Measurements from ENCODE around the gene ARHGAP15. TPM values are rescaled to one million over a fixed set of nuclear protein-coding genes. Genes with fewer than 3 reads are reported as not detected.
A peak's percentile ranks its signal among the peaks of the same experiment; 100 is the strongest.

ARHGAP15 gene
- total and polyA plus RNA-seq, 2 experiments from 2014 or later, result not detected

- peak overlapping the region; percentile 80 for H3K4me2 ChIP-seq (ENCODE audit: unreplicated experiment)
- H3K9me3 ChIP-seq (ENCODE audit: low read depth), result no peaks in the 10 kb centered on the region
- no peaks in the 10 kb centered on the region for H3K79me2 ChIP-seq (ENCODE audit: insufficient read depth)
- H3K4me3 ChIP-seq, result peak overlapping the region; percentile 56
- H2AFZ ChIP-seq, result peak overlapping the region; percentile 62
- no peaks in the 10 kb centered on the region for H3F3A ChIP-seq (ENCODE audit: insufficient read depth)
- H4K20me1 ChIP-seq (ENCODE audit: insufficient read depth), result no peaks in the 10 kb centered on the region
- TF ChIP-seq EZH2phosphoT487 (IDR thresholded peaks at IDR 0.05; ENCODE audit: insufficient read depth, low read depth), result no peak
- no peak for TF ChIP-seq EZH2 (IDR thresholded peaks at IDR 0.05; ENCODE audit: insufficient read depth, poor library complexity, severe bottlenecking)
- no peaks in the 10 kb centered on the region for H3K9me2 ChIP-seq (ENCODE audit: insufficient read depth)
- DNase-seq, result peak; percentile 47
- no peaks in the 10 kb centered on the region for H3K27me3 ChIP-seq (replicated peaks; ENCODE audit: insufficient read depth)
- no peak overlapping the region for H3K9ac ChIP-seq
- no peak overlapping the region for H3K27ac ChIP-seq
- no peaks in the 10 kb centered on the region for H3K36me3 ChIP-seq (ENCODE audit: low read depth)
- H3K4me1 ChIP-seq (ENCODE audit: insufficient read depth), result peaks cover 13% of the 10 kb centered on the region
- in situ Hi-C loops (cut with MboI), result no loop called here
- WGBS, 2 experiments (ENCODE audit: low coverage in 1 of 2, low lambda C conversion rate in 2 of 2, missing lambda C conversion rate in 2 of 2), result 3 to 4% methylated on average over 5 of the region's 5 CpGs
These were observed 453.0 kb downstream of the ARHGAP15 start for GRCh38 chr2:143582046-143582747.

GRCh38 chr2:143584936-143585335 is 455.7 kb downstream of the ARHGAP15 start:
- H3K36me3 ChIP-seq (ENCODE audit: low read depth), result no peaks in the 10 kb centered on the region
- no peaks in the 10 kb centered on the region for H3K9me3 ChIP-seq (ENCODE audit: low read depth)
- H3K4me3 ChIP-seq, result no peak overlapping the region
- H4K20me1 ChIP-seq (ENCODE audit: insufficient read depth), result no peaks in the 10 kb centered on the region
- DNase-seq, result no peak
- 36 to 42% methylated on average over 4 of the region's 4 CpGs for WGBS, 2 experiments (ENCODE audit: low coverage in 1 of 2, low lambda C conversion rate in 2 of 2, missing lambda C conversion rate in 2 of 2)
- H3F3A ChIP-seq (ENCODE audit: insufficient read depth), result no peaks in the 10 kb centered on the region
- no peaks in the 10 kb centered on the region for H3K79me2 ChIP-seq (ENCODE audit: insufficient read depth)
- H3K27me3 ChIP-seq (replicated peaks; ENCODE audit: insufficient read depth), result no peaks in the 10 kb centered on the region
- H3K27ac ChIP-seq, result no peak overlapping the region
- peaks cover 13% of the 10 kb centered on the region for H3K4me1 ChIP-seq (ENCODE audit: insufficient read depth)
- no peak for TF ChIP-seq EZH2phosphoT487 (IDR thresholded peaks at IDR 0.05; ENCODE audit: insufficient read depth, low read depth)
- TF ChIP-seq EZH2 (IDR thresholded peaks at IDR 0.05; ENCODE audit: insufficient read depth, poor library complexity, severe bottlenecking), result no peak
- no peak overlapping the region for H3K9ac ChIP-seq
- no peak overlapping the region for H3K4me2 ChIP-seq (ENCODE audit: unreplicated experiment)
- H2AFZ ChIP-seq, result no peak overlapping the region
- in situ Hi-C loops (cut with MboI), result no loop called here
- H3K9me2 ChIP-seq (ENCODE audit: insufficient read depth), result no peaks in the 10 kb centered on the region

GRCh38 chr2:143586119-143586518 is 456.9 kb downstream of the ARHGAP15 start:
- no peaks in the 10 kb centered on the region for H3K9me3 ChIP-seq (ENCODE audit: low read depth)
- peaks cover 13% of the 10 kb centered on the region for H3K4me1 ChIP-seq (ENCODE audit: insufficient read depth)
- no peaks in the 10 kb centered on the region for H3K79me2 ChIP-seq (ENCODE audit: insufficient read depth)
- in situ Hi-C loops (cut with MboI), result no loop called here
- no peak overlapping the region for H3K4me3 ChIP-seq
- no peaks in the 10 kb centered on the region for H3K36me3 ChIP-seq (ENCODE audit: low read depth)
- no peak overlapping the region for H3K4me2 ChIP-seq (ENCODE audit: unreplicated experiment)
- H3K9ac ChIP-seq, result no peak overlapping the region
- TF ChIP-seq EZH2phosphoT487 (IDR thresholded peaks at IDR 0.05; ENCODE audit: insufficient read depth, low read depth) (no peak), EZH2 (IDR thresholded peaks at IDR 0.05; ENCODE audit: insufficient read depth, poor library complexity, severe bottlenecking) (no peak)
- no peak overlapping the region for H2AFZ ChIP-seq
- no peaks in the 10 kb centered on the region for H4K20me1 ChIP-seq (ENCODE audit: insufficient read depth)
- H3F3A ChIP-seq (ENCODE audit: insufficient read depth), result no peaks in the 10 kb centered on the region
- no peaks in the 10 kb centered on the region for H3K9me2 ChIP-seq (ENCODE audit: insufficient read depth)
- no peak overlapping the region for H3K27ac ChIP-seq
- DNase-seq, result no peak
- H3K27me3 ChIP-seq (replicated peaks; ENCODE audit: insufficient read depth), result no peaks in the 10 kb centered on the region

- Histone ChIP-seq H4K20me1 (ENCODE audit: insufficient read depth) (no peaks in the 10 kb centered on the region), H3K9me3 (ENCODE audit: low read depth) (no peaks in the 10 kb centered on the region), H3K4me2 (ENCODE audit: unreplicated experiment) (no peak overlapping the region), H3K27ac (no peak overlapping the region), H3K36me3 (ENCODE audit: low read depth) (no peaks in the 10 kb centered on the region), H3K9ac (no peak overlapping the region), H3K9me2 (ENCODE audit: insufficient read depth) (no peaks in the 10 kb centered on the region), H3K79me2 (ENCODE audit: insufficient read depth) (no peaks in the 10 kb centered on the region), H3K4me1 (ENCODE audit: insufficient read depth) (no peaks in the 10 kb centered on the region), H3K27me3 (replicated peaks; ENCODE audit: insufficient read depth) (no peaks in the 10 kb centered on the region), H3F3A (ENCODE audit: insufficient read depth) (no peaks in the 10 kb centered on the region), H2AFZ (no peak overlapping the region), H3K4me3 (no peak overlapping the region)
- no peak for DNase-seq
- in situ Hi-C loops (cut with MboI), result no loop called here
- TF ChIP-seq EZH2 (IDR thresholded peaks at IDR 0.05; ENCODE audit: insufficient read depth, poor library complexity, severe bottlenecking) (no peak), EZH2phosphoT487 (IDR thresholded peaks at IDR 0.05; ENCODE audit: insufficient read depth, low read depth) (no peak)
These were observed 459.5 kb downstream of the ARHGAP15 start for GRCh38 chr2:143588746-143589145.

GRCh38 chr2:143594161-143594560 is 464.9 kb downstream of the ARHGAP15 start:
- H3K9me2 ChIP-seq (ENCODE audit: insufficient read depth), result no peaks in the 10 kb centered on the region
- no peaks in the 10 kb centered on the region for H3F3A ChIP-seq (ENCODE audit: insufficient read depth)
- no peak overlapping the region for H3K4me2 ChIP-seq (ENCODE audit: unreplicated experiment)
- in situ Hi-C loops (cut with MboI), result no loop called here
- TF ChIP-seq EZH2phosphoT487 (IDR thresholded peaks at IDR 0.05; ENCODE audit: insufficient read depth, low read depth) (no peak), EZH2 (IDR thresholded peaks at IDR 0.05; ENCODE audit: insufficient read depth, poor library complexity, severe bottlenecking) (no peak)
- H3K36me3 ChIP-seq (ENCODE audit: low read depth), result no peaks in the 10 kb centered on the region
- no peak overlapping the region for H3K27ac ChIP-seq
- no peak overlapping the region for H3K9ac ChIP-seq
- H3K79me2 ChIP-seq (ENCODE audit: insufficient read depth), result no peaks in the 10 kb centered on the region
- WGBS, 2 experiments (ENCODE audit: low coverage in 1 of 2, low lambda C conversion rate in 2 of 2, missing lambda C conversion rate in 2 of 2), result 68 to 74% methylated on average over 7 of the region's 7 CpGs
- H3K9me3 ChIP-seq (ENCODE audit: low read depth), result no peaks in the 10 kb centered on the region
- H4K20me1 ChIP-seq (ENCODE audit: insufficient read depth), result no peaks in the 10 kb centered on the region
- H3K4me1 ChIP-seq (ENCODE audit: insufficient read depth), result no peaks in the 10 kb centered on the region
- H2AFZ ChIP-seq, result no peak overlapping the region
- no peaks in the 10 kb centered on the region for H3K27me3 ChIP-seq (replicated peaks; ENCODE audit: insufficient read depth)
- H3K4me3 ChIP-seq, result no peak overlapping the region
- no peak for DNase-seq
